Activated CD4-positive, alpha-beta T cell treated with anti-CD3 and anti-CD28 coated beads, Interleukin-2, amount 10 ng/mL, durations not matched to agents 24 days and 14 days (primary cell): Measurements from ENCODE around the gene CD101. TPM values are rescaled to one million over a fixed set of nuclear protein-coding genes. Genes with fewer than 3 reads are reported as not detected.

Source experiments
- total RNA-seq: library from RNA; stranded (reverse); gene quantifications from 2 replicates; pipeline ENCODE4 v1.2.3, GENCODE V29; 2022

Gene CD101
- total RNA-seq, 1 donor from 2014 or later = 0.82 TPM

Other genes with a start within 250 kb of the CD101 start
- gene CD2, start 247.3 kb upstream of the CD101 start, total RNA-seq = 500 and 501 TPM in 2 replicates
- 35.4 and 35.6 TPM in 2 replicates for gene PTGFRN, start 91.8 kb upstream of the CD101 start, total RNA-seq
- gene TTF2, start 58.6 kb downstream of the CD101 start, total RNA-seq = 108 and 116 TPM in 2 replicates
- gene TRIM45, start 120.0 kb downstream of the CD101 start, total RNA-seq = 0.62 and 0.98 TPM in 2 replicates
- not detected in 2 replicates for gene VTCN1, start 209.2 kb downstream of the CD101 start, total RNA-seq